ENCODE results near the gene CHIC1.

DNA sequence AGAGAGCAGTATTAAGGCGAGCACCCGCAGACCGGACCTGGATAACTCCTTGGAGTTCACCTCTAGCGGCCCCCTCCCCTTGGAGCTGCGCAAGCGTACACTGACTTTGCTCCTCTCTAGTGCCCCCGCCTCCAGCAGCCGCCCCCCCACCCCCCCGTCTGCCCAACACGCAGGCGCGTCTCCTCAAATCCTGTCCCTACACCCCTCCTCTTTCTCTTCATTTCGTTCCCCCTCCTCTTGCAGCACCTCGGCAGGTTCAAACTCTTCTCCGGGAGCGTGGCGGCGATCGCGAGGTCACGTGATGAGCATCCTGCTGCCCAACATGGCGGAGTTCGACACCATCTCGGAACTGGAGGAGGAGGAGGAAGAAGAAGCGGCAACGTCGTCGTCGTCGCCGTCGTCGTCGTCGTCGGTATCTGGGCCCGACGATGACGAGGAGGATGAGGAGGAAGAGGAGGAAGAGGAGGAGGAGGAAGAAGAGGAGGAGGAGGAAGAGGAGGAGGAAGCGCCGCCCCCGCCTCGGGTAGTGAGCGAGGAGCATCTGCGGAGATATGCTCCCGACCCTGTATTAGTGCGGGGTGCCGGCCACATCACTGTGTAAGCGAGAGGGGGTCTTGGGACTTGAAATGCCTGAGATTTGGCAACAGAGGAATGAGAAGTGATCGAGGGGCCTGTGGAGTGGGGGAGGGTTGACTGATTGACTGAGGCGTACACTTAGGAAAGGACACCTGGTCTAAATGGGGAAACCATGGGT lies at the start of gene CHIC1:
- peak in 1 of 2 donors; percentile 21 for TF ChIP-seq POLR2A (IDR thresholded peaks at IDR 0.05)
- TF ChIP-seq, protein P1, sequence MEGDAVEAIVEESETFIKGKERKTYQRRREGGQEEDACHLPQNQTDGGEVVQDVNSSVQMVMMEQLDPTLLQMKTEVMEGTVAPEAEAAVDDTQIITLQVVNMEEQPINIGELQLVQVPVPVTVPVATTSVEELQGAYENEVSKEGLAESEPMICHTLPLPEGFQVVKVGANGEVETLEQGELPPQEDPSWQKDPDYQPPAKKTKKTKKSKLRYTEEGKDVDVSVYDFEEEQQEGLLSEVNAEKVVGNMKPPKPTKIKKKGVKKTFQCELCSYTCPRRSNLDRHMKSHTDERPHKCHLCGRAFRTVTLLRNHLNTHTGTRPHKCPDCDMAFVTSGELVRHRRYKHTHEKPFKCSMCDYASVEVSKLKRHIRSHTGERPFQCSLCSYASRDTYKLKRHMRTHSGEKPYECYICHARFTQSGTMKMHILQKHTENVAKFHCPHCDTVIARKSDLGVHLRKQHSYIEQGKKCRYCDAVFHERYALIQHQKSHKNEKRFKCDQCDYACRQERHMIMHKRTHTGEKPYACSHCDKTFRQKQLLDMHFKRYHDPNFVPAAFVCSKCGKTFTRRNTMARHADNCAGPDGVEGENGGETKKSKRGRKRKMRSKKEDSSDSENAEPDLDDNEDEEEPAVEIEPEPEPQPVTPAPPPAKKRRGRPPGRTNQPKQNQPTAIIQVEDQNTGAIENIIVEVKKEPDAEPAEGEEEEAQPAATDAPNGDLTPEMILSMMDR (IDR thresholded peaks at IDR 0.05): no peak
